Testis (tissue), 2 donors: Measurements from ENCODE around the gene SLC39A9.

Experiments used
- CTCF ChIP-seq, 3 experiments: fragments of 450-650 bp in 2 of 3; fragments of 200-600 bp in 1 of 3; sonication (generic) in 1 of 3; IDR thresholded peaks; one replicate each; pipeline ENCODE4 v1.5.1; 2016 to 2019; ENCODE audit warnings: antibody characterized with exemption in 3 of 3, mild to moderate bottlenecking in 2 of 3, moderate library complexity in 1 of 3
- POLR2A ChIP-seq: fragments of 450-650 bp; IDR thresholded peaks from one replicate; pipeline ENCODE4 v1.6.1; 2017; ENCODE audit warnings: antibody characterized with exemption, mild to moderate bottlenecking, moderate library complexity

GRCh38 chr14:69395929-69396328, 2.6 kb upstream of the SLC39A9 start:
- no peak for TF ChIP-seq CTCF (IDR thresholded peaks at IDR 0.05)
- TF ChIP-seq POLR2A = no peak
